Activated CD8-positive, alpha-beta memory T cell treated with anti-CD3 and anti-CD28 coated beads for 24 hours (primary cell): Measurements from ENCODE around the gene PLEK.
"Not testable (repeated sequence)": the region's sequence is repeated elsewhere in the genome, so short reads cannot be mapped to it uniquely, and the experiment has no call there.

Experiments
- DNase-seq: peaks from one replicate; pipeline ENCODE4 v3.0.0-alpha.2; 2020

PLEK gene

DNA sequence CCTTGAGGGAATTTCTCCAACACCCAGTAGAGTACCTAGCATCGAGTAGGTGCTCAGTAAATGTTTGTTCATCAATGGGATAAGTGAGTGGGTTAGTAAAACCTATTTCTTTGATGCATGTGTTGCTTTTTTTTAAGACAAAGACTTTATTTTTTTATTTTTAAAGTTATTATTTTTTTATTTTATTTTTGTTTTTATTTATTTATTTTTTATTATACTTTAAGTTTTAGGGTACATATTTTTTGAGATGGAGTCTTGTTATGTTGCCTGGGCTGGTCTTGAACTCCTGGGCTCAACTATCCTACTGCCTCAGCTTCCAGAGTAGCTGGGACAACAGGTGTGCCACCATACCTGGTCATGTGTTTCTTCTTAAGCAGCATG, 20.8 kb downstream of the PLEK start:
- DNase-seq: no peak

DNA sequence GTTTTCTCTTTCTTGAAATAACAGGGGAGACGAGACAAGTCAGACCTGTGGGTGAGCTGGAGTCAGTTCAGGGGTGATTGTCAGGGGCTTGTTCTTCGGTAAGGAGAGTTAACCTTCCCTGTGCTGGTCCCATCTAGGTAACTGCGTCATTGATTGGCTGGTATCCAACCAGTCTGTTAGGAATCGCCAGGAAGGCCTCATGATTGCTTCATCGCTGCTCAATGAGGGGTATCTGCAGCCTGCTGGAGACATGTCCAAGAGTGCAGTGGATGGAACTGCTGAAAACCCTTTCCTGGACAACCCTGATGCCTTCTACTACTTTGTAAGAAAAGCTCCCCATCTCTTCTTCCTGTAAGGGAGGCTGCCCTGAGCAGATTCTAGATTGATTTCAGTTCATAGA, 21.3 kb downstream of the PLEK start:
- no peak for DNase-seq

DNA sequence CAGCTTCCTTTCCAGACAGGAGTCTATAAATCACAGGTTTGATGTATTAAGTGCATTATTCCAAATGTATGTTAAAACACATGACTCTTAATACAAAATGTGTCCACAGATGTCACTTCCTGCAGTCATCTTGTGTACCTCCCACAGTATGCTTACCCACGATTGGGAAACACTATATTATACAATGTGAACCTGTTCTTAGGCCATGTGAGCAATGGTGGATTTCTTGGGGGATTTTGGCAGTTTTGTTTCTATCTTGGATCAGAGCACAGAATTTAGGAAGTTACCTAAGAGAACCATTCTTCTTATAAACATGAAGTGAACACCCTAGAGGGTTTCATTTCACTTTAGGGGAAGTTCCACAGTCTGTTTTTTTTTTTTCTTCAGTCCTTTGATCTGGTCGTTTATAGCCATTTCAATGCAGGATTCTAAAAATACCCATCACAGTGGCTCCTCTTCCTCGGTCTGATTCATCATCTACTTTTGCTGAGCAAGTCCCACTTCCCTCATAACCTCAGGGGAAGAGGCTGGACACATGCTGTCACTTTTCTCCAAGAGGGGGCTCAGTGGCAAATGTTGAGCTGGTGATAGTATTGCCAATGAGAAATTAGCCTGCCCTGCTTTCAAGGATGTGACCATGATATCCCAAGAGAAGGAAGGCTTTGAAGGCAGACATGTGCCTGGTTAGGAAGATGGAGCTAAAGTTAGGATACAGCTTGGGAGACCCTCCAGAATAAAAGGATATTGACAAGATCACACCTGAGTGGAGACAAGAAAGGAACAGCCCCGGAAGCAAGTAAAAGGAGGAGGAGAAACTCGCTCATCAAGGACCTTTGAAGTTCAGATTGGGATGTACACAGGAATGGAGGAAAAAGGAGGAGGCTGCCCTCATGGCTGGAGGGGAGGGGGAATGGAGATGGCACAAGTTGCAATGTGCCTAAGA, 22.6 kb downstream of the PLEK start:
- no peak for DNase-seq

DNA sequence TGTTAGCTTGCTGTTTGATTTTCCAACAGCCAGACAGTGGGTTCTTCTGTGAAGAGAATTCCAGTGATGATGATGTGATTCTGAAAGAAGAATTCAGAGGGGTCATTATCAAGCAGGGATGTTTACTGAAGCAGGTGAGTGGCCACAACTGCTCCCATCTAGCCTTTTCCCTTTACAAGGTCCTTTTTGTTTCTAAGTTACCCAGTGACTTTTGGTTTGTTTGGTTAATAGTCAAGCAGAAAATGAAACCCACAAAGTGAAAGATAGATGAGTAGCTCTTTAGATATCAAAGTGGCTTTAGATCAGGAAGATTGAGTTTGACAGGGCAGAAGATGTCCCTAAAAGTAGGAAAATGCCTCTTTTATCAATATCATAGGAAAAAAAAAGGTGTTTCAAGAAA, 23.3 kb downstream of the PLEK start:
- DNase-seq: no peak

DNA sequence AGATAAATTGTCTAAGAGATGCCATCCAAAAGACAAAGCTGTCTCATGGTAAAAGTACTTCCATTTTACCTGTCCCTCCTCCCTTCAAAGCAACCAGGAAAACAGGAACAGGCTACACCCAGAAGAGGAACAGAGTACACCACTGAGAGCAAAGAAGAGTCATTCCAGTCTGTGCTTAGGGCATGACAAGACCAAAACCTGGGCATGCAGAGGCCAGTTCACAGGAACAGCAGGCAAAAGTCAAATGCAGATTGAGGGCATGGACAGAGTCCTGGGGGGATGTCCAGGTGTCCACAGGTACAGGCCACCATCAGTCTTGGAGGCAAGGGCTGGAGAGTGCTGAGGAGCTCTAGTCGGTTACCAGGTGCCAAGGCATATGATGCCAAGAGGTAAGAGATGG, 23.7 kb downstream of the PLEK start:
- DNase-seq: no peak

DNA sequence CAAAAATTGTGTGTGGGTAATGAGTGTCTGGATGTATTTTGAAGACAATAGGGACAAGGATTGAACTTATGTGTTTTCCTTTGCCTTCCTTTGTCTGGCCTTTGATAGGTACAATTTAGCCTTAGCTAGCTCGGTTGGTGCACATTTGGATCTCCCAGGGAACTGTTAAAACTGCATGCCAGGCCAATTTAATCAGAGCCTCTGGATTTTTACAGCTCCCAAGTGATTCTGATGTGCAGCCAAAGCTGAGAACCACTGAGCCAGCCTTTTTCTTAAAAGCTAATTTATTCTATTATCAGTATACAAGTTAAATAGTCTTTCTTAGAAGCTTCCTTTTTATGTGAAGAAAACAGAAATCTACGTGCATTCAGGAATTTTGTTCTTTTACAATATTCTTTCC, 25.0 kb downstream of the PLEK start:
- DNase-seq: no peak

DNA sequence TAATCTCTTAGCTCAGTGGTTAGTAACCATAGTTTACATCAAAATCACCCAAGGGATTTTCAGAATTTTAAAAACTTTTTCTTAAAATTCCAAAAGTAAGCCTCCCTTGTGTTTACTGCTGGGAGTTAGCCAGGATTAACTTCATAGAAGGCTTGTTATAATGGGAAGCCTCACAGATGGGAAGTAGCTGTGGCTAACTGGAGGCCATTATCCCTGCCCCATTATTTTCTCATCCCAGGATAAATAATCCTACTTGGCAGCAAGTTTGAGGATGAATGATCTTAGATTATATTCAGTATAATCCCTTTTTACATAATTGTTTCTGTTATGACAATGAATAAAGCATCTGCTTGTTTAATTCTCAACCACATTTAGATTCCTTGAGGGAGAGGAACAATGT, 25.5 kb downstream of the PLEK start:
- no peak for DNase-seq

DNA sequence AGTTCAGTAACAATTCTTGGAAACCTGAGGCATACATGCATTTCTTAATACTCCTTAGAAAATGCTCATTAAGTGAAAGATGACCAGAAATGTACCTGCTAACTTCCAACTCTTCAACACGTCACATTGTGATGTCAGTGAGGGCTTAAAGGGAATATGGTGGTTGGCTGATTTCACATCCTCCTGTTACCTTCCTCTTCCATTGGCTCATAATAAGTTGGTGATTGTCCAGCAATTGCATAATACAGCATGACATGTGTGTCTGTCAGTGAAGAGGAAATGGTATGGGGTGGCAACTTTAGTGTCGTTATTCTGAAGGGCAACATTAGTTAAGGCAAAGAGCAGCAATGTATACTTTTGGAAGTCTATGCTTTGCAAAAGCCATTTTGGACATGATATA, 26.0 kb downstream of the PLEK start:
- DNase-seq: no peak

DNA sequence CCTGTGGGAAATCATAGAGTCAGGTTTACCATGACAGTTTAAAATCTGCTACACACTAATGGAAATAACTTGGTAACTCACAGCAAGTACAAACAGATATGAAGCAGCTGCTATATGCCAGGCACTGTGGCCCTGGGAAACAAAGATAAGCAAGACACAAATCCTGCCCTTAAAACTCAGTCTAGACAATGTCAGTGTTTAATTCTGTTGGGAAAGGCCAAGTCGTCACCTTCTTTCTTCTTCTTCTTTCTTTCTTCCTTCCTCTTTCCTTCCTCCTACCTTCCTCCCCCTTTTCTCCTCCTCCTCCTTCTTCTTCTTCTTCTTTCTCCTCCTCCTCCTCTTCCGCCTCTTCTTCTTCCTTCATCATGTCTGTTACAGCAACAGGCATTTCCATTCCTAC, 26.8 kb downstream of the PLEK start:
- DNase-seq: no peak

DNA sequence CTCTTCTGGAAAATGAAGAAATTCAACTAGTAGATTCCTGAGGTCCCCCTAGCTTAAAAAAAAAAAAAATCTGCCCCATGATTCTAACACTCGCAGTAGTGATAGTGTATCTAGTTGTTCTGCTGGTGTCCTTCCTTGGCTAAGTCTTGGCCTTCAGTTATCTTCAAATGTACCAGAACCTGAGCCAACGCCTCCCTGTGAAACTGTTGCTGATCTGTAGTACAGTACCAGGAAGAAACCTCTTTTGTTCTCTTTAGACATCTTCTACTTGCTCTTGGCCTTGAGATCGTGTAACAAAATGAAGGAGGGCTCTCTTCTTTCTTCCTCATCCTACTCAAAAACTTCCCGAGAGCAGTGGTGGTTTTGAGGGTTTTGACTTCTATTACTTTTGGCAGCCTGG, 31.0 kb downstream of the PLEK start:
- no peak for DNase-seq

DNA sequence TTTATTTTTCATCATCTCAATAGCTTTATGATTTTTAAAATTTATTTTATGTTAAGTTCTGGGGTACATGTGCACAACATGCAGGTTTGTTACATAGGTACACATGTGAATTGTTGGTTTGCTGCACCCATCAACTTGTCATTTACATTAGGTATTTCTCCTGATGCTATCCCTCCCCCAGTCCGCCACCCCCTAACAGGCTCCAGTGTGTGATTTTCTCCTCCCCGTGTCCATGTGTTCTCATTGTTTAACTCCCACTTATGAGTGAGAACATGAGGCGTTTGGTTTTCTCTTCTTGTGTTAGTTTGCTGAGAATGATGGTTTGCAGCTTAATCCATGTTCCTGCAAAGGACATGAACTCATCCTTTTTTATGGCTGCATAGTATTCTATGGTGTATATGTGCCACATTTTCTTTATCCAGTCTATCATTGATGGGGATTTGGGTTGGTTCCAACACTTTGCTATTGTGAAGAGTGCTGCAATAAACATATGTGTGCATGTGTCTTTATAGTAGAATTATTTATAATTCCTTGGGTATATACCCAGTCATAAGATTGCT, 32.7 kb downstream of the PLEK start:
- not testable (repeated sequence) for DNase-seq

DNA sequence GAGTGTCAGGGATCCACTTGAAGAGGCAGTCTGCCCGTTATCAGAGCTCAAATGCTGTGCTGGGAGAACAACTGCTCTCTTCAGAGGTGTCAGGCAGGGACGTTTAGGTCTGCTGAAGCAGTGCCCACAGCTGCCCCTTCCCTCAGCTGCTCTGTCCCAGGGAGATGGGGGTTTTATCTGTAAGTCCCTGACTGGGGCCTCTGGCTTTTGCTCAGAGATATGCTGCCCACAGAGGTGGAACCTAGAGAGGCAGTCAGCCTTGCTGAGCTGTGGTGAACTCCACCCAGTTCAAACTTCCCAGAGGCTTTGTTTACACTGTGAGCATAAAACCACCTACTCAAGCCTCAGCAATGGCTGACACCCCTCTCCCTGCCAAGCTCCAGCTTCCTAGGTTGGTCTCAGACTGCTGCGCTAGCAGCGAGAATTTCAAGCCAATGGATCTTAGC, 38.1 kb downstream of the PLEK start:
- no peak for DNase-seq

DNA sequence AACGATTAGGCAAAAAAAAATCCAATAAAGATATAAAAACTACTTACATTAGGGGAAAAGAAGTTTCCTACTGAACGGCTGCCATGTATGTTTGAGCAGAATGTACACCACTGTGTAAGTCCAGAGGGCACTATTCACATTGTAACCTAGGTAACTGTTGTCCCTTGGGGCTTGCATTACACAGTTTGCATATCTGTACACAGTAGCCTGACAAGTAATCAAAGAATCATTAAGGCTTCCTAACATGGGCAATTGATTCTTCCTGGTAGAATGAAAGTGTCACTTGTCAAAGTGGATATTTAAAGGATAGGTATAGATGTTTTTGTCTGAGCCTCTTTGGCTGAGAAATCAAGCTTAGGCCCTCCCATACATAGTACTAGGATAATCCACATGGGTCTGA, 39.1 kb downstream of the PLEK start:
- DNase-seq: no peak

DNA sequence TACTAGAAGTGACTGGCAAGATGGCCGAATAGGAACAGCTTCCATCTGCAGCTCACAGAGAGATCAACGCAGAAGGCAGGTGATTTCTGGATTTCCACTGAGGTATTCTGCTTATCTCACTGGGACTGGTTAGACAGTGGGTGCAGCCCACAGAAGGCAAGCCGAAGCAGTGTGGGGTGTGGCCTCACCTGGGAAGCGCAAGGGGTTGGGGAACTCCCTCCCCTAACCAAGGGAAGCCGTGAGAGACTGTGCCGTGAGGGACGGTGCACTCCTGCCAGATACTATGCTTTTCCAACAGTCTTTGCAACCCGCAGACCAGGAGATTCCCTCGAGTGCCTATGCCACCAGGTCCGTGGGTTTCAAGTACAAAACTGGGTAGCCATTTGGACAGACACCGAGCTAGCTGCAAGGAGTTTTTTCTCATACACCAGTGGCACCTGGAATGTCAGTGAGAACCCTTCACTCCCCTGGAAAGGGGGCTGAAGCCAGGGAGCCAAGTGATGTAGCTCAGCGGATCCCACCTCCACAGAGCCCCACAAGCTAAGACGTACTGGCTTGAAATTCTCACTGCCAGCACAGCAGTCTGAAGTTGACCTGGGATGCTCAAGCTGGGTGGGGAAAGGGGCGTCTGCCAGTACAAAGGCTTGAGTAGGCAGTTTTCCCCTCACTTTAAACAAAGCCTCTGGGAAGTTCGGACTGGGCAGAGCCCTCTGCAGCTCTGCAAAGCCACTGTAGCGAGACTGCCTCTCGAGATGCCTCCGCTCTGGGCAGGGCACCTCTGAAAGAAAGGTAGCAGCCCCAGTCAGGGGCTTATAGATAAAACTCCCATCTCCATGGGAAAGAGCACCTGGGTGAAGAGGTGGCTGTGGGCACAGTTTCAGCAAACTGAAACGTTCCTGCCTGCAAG, 40.1 kb downstream of the PLEK start:
- no peak for DNase-seq

DNA sequence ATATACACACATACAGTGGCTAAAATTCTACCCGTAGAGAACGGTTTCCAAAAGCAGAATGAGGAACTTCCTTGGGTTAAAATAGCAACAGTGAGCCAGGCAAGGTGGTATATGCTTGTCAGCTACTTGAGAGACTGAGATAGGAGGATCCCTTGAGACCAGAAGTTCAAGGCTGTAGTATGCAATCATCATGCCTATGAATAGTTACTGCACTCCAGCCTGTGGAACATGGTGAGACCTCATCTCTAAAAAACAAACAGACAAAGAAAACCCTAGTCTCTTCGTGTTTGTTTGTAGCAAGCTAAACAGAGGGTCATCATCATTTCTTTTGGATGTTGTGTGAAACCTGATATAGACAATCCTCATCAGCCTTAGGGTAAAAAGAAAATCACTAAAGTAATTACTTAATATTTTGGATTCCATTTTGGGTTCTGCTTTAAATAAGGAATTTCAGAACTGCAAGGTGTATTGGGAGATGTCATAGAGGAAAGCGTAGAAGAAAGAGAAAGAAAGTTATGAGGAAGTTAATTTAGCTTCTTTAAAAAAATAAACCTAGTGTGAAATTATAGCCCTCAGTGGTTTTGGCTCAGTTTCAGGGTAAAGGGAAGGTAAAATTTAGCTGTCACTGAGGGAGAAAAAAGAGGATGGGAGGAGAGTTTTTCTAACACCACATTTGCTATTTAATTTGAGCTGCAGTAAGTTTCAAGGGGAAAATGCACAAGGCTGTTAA, 46.5 kb downstream of the PLEK start:
- no peak for DNase-seq

DNA sequence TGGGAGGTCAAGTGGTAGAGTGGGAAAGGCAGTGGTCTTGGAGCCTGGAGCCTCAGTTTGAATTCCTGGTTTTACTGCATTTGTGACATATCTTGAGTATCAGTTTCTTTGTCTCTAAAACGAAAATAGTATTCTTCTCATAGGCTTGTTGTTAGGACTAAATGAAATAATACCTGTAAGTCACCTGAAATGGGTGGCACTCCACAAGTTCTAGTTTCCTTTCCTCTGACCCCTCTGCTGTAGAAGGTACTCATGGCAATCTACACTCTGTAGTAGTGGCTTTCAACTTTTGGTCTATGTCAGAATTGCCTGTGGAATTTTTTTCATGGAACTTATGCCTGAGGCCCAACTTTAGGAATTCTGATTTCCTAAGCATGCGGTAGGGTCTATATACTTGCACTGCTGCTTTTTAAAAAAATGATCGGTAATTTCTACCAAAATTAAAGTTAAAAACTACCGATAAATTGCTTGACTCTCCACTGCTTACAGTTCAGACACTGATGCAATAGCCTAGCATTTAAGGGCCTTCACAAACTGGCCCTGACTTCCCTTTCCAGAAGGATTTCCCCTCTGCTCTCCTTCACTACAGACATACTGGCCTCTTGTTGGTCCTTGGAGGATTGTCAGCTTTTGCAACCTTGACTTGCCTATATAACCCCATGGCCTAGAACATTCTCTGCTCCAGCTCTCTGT, 47.2 kb downstream of the PLEK start:
- no peak for DNase-seq

DNA sequence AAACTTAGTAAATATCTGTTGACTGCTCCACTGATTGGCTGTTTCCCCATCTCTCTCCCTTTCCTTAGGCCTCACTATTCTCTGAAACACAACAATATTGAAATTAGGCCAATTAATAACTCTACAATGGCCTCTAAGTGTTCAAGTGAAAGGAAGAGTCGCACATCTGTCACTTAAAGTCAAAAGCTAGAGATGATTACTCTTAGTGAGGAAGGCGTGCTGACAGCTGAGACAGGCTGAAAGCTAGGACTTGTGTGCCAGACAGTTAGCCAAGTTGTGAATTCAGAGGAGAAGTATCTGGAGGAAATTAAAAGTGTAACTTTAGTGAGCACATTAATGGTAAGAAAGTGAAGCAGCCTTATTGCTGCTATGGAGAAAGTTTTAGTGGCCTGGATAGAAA, 48.4 kb downstream of the PLEK start:
- DNase-seq: no peak

DNA sequence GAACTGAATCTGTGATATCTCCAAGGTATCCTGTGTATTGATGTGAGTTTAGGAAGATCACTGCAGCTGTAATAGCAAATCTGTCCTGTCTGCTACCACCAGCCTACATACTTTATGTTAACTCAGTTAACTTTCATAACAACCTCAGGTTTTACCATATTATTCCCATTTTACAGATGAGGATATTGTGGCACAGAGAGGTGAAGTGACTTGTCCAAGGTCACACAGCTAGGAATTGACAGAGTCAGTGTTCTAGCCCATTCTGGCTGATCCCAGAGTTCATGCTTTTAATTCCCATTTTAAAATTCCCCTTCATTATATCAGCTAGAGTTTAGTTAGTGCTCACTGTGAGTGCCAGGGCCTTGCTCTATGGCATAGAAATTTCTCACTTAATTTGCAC, 49.4 kb downstream of the PLEK start:
- DNase-seq: no peak

DNA sequence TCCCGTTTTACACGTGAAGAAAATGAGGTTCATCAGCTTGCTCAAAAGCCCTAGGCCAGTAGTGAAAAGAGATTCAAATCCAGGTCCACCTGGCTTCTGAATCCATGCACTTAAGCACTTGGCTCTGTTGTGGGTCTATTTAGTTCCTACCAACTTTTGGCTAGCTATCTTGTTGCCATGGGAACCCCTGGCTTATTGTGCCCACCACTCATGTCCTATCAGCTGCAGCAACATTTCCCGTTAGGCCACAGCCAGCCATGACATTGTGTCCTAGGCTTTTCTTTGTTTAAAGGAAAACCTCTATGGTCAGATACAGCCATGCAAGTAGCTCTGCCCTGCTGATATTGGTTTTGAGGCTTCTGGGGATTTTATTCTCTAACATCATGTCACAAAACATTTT, 49.8 kb downstream of the PLEK start:
- DNase-seq: no peak

DNA sequence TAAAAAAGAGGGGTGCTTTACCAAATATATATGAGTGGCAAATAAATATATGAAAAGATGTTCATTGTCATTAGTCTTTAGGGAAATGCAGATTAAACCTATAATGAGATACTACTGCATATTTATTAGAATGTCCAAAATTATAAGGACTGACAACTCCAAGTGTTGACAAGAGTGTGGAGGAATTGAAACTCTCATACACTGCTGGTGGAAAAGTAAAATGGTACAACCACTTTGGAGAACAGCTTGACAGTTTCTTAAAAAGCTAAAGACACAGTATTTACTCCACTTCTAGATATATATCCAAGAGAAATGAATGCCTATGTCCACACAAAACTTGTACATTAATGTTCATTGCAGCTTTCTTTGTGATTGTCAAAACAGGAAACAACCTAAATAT, 50.4 kb downstream of the PLEK start:
- DNase-seq: no peak

DNA sequence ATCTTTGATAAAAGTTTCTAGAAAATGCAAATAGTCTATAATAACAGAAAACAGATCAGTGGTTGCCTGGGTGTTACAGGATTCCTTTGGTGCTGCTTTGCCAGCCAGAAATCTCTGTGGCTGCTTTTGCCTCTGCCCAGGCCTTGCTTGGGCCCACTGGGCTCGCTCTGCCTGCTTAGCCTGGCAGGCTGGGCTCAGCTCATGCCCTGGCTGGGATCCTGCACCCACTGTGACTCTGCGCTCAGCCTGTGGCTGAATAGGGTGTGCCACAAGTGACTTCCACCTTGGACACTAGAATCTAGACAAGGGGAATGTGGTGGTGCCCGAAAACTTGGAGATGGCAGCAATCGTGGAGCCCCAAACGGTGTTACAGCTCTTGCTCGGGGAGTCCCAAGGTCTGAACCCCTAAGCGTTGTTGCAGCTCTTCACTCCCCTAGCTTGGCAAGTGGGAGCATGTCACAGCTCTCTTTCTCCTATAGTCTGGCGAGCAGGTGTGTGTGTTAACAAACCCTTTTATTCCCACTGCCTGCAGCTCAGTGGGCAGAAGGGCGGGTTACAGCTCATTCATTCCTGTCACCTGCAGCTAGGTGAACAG, 51.1 kb downstream of the PLEK start:
- DNase-seq: no peak

DNA sequence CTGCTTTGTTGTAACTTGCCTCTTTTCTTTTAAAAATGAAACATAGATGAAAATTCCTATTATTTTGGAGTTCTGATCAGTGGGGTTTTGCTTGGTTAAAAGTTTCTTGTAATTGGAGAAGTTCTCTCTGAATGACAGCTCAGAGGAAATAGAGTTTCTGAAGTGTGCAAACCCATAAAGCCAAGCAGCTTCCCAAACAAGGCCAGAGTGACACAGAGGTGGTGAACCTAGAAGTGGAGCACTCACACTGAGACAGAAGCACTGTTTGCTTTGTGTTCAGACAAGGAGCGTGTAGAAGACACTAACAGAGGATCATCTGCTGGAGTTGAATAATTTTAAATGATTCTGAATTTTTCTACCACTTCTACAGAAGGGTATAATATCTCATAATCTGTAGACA, 52.8 kb downstream of the PLEK start:
- no peak for DNase-seq
